ENCODE results near the gene MFAP2. TPM values are rescaled to one million over a fixed set of nuclear protein-coding genes. Genes with fewer than 3 reads are reported as not detected.

Gene MFAP2
- total RNA-seq, 1 experiment from 2014 or later, result 152 TPM

DNA sequence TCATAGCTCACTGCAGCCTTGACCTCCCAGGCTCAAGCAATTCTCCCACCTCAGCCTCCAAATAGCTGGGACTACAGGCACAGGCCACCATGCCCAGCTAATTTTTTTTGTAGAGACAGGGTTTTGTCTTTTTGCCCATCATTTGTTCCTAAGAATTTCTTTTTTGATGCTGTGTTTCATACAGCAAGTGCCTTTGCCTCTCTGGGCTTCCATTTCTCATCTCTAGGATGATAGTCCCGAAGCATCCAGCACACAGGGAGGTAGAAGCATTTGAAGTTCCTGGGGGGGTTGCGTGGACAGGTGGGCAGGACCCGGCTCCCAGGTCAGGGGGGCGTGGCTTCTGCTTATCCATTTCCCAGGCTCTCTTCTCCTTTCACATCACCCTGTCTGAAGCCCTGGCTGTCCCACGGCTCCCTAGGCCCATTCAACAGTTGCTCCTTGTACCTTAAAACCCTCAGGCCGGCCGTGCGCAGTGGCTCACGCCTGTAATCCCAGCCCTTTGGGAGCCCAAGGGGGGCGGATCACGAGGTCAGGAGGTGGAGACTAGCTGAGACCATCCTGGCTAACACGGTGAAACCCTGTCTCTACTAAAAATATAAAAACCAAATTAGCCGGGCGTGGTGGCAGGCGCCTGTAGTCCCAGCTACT, 27.9 kb upstream of the MFAP2 start:
- Histone ChIP-seq H3K18ac (ENCODE audit: insufficient read length, low read depth, low read length) (no peak overlapping the region), H2BK5ac (ENCODE audit: insufficient read length, low read length) (no peak overlapping the region), H4K8ac (replicated peaks; ENCODE audit: insufficient read length, low read depth, low read length) (no peak overlapping the region), H3K9me3 (ENCODE audit: control insufficient read depth, low read depth, low read length) (no peaks in the 10 kb centered on the region), H4K91ac (ENCODE audit: insufficient read length, low read depth, low read length) (no peak overlapping the region), H3K23ac (ENCODE audit: insufficient read length, low read depth, low read length) (no peak overlapping the region), H3K23me2 (ENCODE audit: insufficient read length, low read depth, low read length, poor library complexity, severe bottlenecking) (peaks cover 4% of the 10 kb centered on the region), H2AK5ac (ENCODE audit: insufficient read length, low read length) (no peak overlapping the region), H3K56ac (ENCODE audit: insufficient read length, low read depth, low read length) (no peak overlapping the region), H3K9ac (ENCODE audit: extremely low read depth, insufficient read length, low read length) (no peak overlapping the region), H4K20me1 (ENCODE audit: control insufficient read depth, insufficient read depth, insufficient read length) (no peaks in the 10 kb centered on the region), H2BK20ac (ENCODE audit: low read depth, low read length, poor library complexity, severe bottlenecking) (no peak overlapping the region), H4K5ac (ENCODE audit: insufficient read length, low read depth, low read length) (no peak overlapping the region), H3T11ph (ENCODE audit: low read length) (no peak overlapping the region), H3K79me1 (ENCODE audit: insufficient read depth, low read depth, low read length, poor library complexity, severe bottlenecking) (no peaks in the 10 kb centered on the region), H3K27ac (ENCODE audit: insufficient read length, low read depth, low read length) (no peak overlapping the region), H2BK12ac (ENCODE audit: insufficient read length, low read depth, low read length) (no peak overlapping the region), H3K79me2 (ENCODE audit: insufficient read depth, low read length) (no peaks in the 10 kb centered on the region), H2BK15ac (ENCODE audit: low read depth, low read length) (no peak overlapping the region), H3K4ac (ENCODE audit: low read depth, low read length) (no peak overlapping the region), H3K27me3 (ENCODE audit: insufficient read depth, low read length) (no peaks in the 10 kb centered on the region), H3K14ac (ENCODE audit: insufficient read depth, low read length) (no peak overlapping the region), H3K4me1 (ENCODE audit: insufficient read depth, low read length) (peaks cover 11% of the 10 kb centered on the region), H2BK120ac (ENCODE audit: low read depth, low read length, poor library complexity, severe bottlenecking) (no peak overlapping the region), H3K4me2 (ENCODE audit: insufficient read depth, insufficient read length, low read length) (no peak overlapping the region), H2AFZ (ENCODE audit: low read length) (no peak overlapping the region)
- no peaks in the 10 kb centered on the region; a peak in 1 of 5 replicates for H3K9me3 Mint-ChIP-seq
- H3K4me1 Mint-ChIP-seq, result peaks cover 31 to 52% of the 10 kb centered on the region in 2 experiments
- no peak overlapping the region for H3K27ac Mint-ChIP-seq
- no peak for DNase-seq
- H3K36me3 Mint-ChIP-seq (ENCODE audit: insufficient read depth in 1 of 3, low read depth in 3 of 3), result peaks cover 2 to 23% (median 13%) of the 10 kb centered on the region in 3 experiments
- no CpG with 5 or more reads among the region's 15 CpGs for WGBS (ENCODE audit: extremely low coverage, insufficient read length, low lambda C conversion rate)
- TF ChIP-seq, protein P1, sequence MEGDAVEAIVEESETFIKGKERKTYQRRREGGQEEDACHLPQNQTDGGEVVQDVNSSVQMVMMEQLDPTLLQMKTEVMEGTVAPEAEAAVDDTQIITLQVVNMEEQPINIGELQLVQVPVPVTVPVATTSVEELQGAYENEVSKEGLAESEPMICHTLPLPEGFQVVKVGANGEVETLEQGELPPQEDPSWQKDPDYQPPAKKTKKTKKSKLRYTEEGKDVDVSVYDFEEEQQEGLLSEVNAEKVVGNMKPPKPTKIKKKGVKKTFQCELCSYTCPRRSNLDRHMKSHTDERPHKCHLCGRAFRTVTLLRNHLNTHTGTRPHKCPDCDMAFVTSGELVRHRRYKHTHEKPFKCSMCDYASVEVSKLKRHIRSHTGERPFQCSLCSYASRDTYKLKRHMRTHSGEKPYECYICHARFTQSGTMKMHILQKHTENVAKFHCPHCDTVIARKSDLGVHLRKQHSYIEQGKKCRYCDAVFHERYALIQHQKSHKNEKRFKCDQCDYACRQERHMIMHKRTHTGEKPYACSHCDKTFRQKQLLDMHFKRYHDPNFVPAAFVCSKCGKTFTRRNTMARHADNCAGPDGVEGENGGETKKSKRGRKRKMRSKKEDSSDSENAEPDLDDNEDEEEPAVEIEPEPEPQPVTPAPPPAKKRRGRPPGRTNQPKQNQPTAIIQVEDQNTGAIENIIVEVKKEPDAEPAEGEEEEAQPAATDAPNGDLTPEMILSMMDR (conservative IDR thresholded peaks at IDR 0.05), result no peak
- H3K27me3 Mint-ChIP-seq (ENCODE audit: low read depth), result no peaks in the 10 kb centered on the region
- H3K4me3 Mint-ChIP-seq, result no peak overlapping the region

All from H9 (cell line).